Measurements from ENCODE around the gene CFAP300. TPM values are rescaled to one million over a fixed set of nuclear protein-coding genes. Genes with fewer than 3 reads are reported as not detected.

Gene CFAP300
- total and polyA plus RNA-seq, 12 donors, result 2.7 to 9.5 (median 4.4) TPM

DNA sequence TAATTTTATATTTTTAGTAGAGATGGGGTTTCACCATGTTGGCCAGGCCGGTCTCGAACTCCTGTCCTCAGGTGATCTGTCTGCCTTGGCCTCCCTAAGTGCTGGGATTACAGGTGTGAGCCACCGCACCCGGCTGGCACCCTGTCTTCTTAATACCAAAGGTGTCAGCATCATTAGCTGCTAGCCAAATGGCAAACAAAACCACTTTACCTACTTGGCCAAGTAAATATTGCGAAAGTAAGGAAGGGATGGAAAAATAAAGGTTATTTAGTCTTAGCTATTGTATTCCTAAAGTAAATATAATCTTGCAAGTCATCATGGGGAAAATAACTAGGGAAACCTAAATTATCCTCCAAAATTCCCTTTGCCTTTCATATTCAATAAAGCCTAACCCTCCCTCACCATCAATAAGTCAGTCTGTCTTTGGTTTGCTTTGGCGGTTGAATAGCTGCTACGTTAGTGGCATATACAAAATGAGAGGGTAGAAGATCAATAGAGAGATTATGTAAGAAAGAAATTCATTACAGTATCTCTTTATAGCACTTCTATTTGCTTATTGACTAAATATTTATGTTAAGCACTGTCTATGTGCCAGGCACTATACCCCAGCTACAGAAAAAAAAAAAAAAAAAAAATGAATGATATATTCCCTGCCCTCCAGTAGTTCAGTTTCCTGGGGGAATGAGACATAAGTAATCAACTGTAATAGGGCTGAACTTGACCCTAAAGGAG is 40.2 kb upstream of the CFAP300 start:
- no peak for DNase-seq
- H3K4me3 ChIP-seq, result no peak overlapping the region
- H3K27me3 ChIP-seq, result no peaks in the 10 kb centered on the region
- intact Hi-C loops (cut with DNase I), result loop anchor here in 1 of 2 donors (5.0 to 10.0 kb wide), 2 partner anchors 145 to 552 kb away; no protein-coding TSS in a partner anchor
- peaks cover 10 to 12% of the 10 kb centered on the region in 2 donors for H3K4me1 ChIP-seq (replicated peaks in 1 of 2)
- 94 to 97% (median 96%) methylated on average over 7 of the region's 7 CpGs for WGBS, 4 donors
- H3K36me3 ChIP-seq (replicated peaks in 1 of 2), result no peaks in the 10 kb centered on the region
- no peaks in the 10 kb centered on the region for H3K9me3 ChIP-seq (replicated peaks in 1 of 3)
- no peak overlapping the region for H3K27ac ChIP-seq
- TF ChIP-seq POLR2A (IDR thresholded peaks at IDR 0.05), result no peak
- TF ChIP-seq, protein P1, sequence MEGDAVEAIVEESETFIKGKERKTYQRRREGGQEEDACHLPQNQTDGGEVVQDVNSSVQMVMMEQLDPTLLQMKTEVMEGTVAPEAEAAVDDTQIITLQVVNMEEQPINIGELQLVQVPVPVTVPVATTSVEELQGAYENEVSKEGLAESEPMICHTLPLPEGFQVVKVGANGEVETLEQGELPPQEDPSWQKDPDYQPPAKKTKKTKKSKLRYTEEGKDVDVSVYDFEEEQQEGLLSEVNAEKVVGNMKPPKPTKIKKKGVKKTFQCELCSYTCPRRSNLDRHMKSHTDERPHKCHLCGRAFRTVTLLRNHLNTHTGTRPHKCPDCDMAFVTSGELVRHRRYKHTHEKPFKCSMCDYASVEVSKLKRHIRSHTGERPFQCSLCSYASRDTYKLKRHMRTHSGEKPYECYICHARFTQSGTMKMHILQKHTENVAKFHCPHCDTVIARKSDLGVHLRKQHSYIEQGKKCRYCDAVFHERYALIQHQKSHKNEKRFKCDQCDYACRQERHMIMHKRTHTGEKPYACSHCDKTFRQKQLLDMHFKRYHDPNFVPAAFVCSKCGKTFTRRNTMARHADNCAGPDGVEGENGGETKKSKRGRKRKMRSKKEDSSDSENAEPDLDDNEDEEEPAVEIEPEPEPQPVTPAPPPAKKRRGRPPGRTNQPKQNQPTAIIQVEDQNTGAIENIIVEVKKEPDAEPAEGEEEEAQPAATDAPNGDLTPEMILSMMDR (IDR thresholded peaks at IDR 0.05), result no peak

DNA sequence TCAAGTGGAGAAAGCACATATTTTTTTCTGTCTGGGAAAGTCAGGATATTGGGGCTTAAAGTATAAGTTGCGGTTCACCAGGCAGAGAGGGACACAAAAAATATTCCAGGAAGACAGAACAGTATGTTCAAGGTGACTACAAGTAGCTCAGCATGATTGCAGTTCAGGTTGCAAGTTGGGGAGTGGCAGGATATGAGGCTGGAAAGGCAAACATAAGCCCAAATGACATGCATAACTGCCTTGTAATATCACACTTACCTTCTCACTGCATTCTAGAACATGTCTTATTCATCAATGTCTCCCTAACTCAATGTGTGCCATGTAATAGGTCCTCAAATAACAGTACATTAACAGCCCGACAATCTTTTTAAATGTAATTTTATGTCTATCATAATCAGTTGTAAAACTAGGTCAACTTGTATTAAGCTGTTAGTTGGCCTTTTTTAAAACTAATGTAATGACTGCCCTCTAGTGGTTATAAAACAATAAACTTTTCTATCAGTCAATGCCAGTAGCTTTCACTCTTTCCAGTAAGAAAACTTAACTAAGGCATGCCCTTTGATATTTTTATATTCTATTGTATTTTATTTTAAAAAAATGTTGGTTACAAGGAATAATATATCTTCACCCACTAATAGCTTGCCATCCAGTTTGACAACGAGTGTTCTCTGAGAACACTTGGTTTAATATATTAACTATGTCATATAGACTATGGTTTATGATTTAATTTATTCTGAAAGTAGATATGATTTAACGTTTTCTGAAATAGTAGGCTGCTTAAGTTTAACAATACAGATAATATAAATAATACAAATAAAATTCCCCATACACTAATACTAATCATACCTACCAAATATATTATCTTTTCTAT is 39.4 kb upstream of the CFAP300 start:
- no peaks in the 10 kb centered on the region for H3K27me3 ChIP-seq
- no peak overlapping the region for H3K4me3 ChIP-seq
- WGBS, 4 donors, result 22 to 30% (median 27%) methylated on average over 4 of the region's 4 CpGs
- H3K4me1 ChIP-seq (replicated peaks in 1 of 2), result peaks cover 10 to 12% of the 10 kb centered on the region in 2 donors
- intact Hi-C loops (cut with DNase I), result loop anchor here in 1 of 2 donors (5.0 to 10.0 kb wide), 2 partner anchors 146 to 553 kb away; no protein-coding TSS in a partner anchor
- no peaks in the 10 kb centered on the region for H3K9me3 ChIP-seq (replicated peaks in 1 of 3)
- no peak overlapping the region for H3K27ac ChIP-seq
- no peak for DNase-seq
- no peaks in the 10 kb centered on the region for H3K36me3 ChIP-seq (replicated peaks in 1 of 2)
- TF ChIP-seq, protein P1 (IDR thresholded peaks at IDR 0.05), result peak; percentile 47 to 72 (median 56)
- TF ChIP-seq POLR2A (IDR thresholded peaks at IDR 0.05), result no peak

DNA sequence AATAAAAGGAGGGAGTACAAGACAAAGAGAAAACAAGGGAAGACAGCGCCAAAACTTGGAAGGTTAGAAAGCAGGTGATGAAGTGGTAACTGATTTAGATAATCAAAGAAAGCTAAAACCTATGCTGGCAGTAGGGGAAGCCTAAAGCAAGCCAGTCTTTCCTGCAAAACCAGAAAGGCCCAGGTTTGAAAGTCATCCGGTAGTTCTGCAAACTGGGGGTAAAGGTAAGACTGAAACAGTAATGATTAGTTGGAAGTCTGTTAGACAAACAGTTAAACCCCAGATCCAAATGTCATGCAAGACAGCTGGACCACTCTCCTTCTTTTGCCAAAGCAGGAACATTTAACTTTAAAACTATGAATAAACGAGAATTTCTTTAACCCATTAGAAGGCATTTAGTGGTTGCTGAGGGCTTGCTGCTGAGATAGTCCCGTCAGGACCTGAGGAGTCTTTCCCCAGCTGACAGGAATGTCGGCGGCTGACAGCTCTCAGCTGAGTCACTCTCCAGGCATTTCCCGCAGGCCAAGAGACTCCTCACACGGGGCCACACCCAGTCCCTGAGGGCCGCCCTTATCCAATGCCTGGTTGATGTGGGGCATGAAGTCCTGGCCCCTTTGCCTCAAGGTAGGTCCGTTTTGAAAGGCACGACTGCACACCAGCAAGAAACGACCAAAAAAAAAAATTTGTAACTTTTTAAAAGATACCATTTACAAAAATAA is 36.3 kb upstream of the CFAP300 start:
- peak; percentile 23 to 83 (median 63) for DNase-seq
- intact Hi-C loops (cut with DNase I), result no loop called here
- TF ChIP-seq, protein P1 (IDR thresholded peaks at IDR 0.05), result no peak
- TF ChIP-seq POLR2A (IDR thresholded peaks at IDR 0.05), result no peak
- no peaks in the 10 kb centered on the region for H3K9me3 ChIP-seq (replicated peaks in 1 of 3)
- no peaks in the 10 kb centered on the region for H3K36me3 ChIP-seq (replicated peaks in 1 of 2)
- whole genome bisulfite sequencing, 4 donors, result 20 to 30% (median 28%) methylated on average over 12 of the region's 12 CpGs
- no peak overlapping the region for H3K27ac ChIP-seq
- peaks cover 10 to 12% of the 10 kb centered on the region in 2 donors for H3K4me1 ChIP-seq (replicated peaks in 1 of 2)
- H3K27me3 ChIP-seq, result no peaks in the 10 kb centered on the region
- H3K4me3 ChIP-seq, result no peak overlapping the region

DNA sequence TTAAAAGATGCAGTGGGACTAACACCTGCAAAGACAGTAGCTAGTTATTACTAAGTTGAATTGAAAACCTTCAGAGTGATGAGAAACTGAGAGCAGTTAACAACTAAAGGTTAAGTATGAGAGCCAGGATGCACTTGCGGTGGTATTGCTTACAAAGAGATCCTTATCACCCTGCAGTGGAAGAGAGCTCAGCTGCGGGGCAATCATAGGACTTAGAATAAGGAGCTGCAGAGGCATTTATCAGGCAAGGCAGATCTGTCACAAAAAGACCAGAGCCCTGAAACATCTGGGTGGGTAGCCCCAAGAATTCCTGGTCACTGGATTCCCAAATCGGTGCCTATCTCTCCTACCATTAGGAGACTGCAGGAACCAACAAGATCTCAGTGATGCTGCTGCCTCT is 34.3 kb upstream of the CFAP300 start:
- Histone ChIP-seq H3K4me1 (replicated peaks in 1 of 2) (peaks cover 7 to 10% of the 10 kb centered on the region in 2 donors), H3K4me3 (no peak overlapping the region), H3K9me3 (replicated peaks in 1 of 3) (no peaks in the 10 kb centered on the region), H3K27me3 (no peaks in the 10 kb centered on the region), H3K36me3 (replicated peaks in 1 of 2) (no peaks in the 10 kb centered on the region), H3K27ac (no peak overlapping the region)
- no peak for DNase-seq
- WGBS, 4 donors, result 63 to 79% (median 76%) methylated on average over 2 to 3 of the region's 3 CpGs
- intact Hi-C loops (cut with DNase I), result no loop called here
- TF ChIP-seq, protein P1 (IDR thresholded peaks at IDR 0.05), result no peak
- no peak for TF ChIP-seq POLR2A (IDR thresholded peaks at IDR 0.05)
